ENCODE results near the gene XXYLT1. TPM values are rescaled to one million over a fixed set of nuclear protein-coding genes. Genes with fewer than 3 reads are reported as not detected.

Gene XXYLT1
- total and polyA plus RNA-seq, 2 of the 8 experiments (the other 6 are each of a cell fraction or from before 2014, with no cell fraction given) = 18.9 to 23.8 TPM

DNA sequence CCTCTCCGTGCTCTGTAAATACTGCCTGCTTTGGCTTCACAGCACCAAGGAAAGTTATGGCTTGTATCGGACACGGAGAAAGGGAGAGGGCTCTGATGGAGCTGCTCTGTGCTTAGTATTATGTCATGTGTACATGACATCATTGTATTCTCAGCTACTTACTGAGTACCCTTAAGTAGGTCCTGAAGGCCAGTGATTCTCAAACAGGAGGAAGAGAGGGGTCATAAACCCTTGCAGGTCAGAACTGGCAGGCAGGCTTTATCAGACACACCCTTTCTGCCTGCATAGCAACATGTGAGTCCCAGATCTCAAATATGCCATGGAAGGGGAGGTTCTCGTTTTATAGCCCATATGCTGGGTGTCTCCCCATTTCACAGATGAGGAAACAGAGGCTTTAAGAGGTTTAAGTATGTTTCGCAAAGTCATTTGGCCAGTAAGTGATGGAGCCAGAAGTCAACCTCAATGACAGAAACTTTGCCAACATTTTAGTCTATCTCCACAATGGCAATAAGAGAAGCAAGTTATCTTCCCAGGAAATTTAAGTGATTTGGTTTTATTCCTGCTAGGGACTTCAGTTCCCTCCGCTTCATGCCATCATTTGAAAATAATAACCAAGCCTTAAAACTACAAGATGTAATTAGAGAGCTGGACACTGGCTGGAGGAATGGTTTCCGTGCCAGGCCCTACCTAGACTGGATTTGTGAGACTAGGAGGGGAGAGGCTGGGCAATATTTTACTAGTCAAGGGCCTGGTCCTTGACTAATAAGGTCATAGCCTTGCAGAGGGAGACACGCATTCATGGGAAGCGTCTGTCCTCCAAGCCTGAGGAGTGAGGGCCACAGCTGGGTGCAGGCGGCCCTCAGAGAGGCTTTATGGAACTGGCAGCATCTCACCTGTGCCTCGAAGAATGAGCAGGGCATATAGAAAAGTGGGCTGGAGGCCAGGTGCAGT, 133.0 kb downstream of the XXYLT1 start (continued):
- TF ChIP-seq, protein P1, sequence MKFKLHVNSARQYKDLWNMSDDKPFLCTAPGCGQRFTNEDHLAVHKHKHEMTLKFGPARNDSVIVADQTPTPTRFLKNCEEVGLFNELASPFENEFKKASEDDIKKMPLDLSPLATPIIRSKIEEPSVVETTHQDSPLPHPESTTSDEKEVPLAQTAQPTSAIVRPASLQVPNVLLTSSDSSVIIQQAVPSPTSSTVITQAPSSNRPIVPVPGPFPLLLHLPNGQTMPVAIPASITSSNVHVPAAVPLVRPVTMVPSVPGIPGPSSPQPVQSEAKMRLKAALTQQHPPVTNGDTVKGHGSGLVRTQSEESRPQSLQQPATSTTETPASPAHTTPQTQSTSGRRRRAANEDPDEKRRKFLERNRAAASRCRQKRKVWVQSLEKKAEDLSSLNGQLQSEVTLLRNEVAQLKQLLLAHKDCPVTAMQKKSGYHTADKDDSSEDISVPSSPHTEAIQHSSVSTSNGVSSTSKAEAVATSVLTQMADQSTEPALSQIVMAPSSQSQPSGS (IDR thresholded peaks at IDR 0.05; ENCODE audit: low read length) = no peak
- TF ChIP-seq BRCA1 (IDR thresholded peaks at IDR 0.05; ENCODE audit: low read depth, low read length) (no peak), HDAC2 (IDR thresholded peaks at IDR 0.05; ENCODE audit: borderline replicate concordance in 1 of 2, low read depth in 2 of 2, low read length in 2 of 2) (no peak), SIX5 (IDR thresholded peaks at IDR 0.05; ENCODE audit: low read depth, low read length) (no peak), JUN (IDR thresholded peaks at IDR 0.05; ENCODE audit: low read depth, low read length) (no peak), POLR2A (IDR thresholded peaks at IDR 0.05; ENCODE audit: control extremely low read depth in 1 of 2, low read depth in 2 of 2, low read length in 2 of 2) (no peak), RAD21 (IDR thresholded peaks at IDR 0.05 in 1 of 2, conservative IDR thresholded peaks at IDR 0.05 in 1 of 2; ENCODE audit: low read depth in 2 of 2, low read length in 2 of 2) (no peak)
- TF ChIP-seq, protein P2, sequence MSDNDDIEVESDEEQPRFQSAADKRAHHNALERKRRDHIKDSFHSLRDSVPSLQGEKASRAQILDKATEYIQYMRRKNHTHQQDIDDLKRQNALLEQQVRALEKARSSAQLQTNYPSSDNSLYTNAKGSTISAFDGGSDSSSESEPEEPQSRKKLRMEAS (IDR thresholded peaks at IDR 0.05) = no peak
